ENCODE measurements around the gene WWOX.

The WWOX gene

GRCh38 chr16:78982096-78982744 lies 882.8 kb downstream of the WWOX start:
- FAIRE-seq (no peak), DNase-seq (ENCODE audit: insufficient read length, low spot score) (no peak)

DNA sequence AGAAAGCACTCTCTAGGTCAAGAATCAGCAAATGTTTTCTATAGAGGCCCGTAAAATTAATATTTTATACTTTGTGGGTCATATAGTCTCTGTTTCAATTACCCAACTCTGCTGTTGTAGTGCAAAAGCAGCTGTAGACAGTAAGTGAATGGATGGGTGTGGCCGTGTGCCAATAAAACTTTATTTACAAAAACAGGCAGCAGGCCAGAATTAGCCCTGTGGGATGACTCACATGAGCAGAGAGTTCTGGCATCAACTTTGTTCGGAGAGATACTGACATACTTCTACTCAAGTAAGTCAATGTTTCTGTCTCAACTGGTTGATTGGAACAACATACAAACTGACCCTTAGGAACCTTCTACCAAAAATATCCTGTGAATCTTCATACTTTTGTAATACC lies 884.9 kb downstream of the WWOX start:
- FAIRE-seq (no peak), DNase-seq (ENCODE audit: insufficient read length, low spot score) (no peak)

DNA sequence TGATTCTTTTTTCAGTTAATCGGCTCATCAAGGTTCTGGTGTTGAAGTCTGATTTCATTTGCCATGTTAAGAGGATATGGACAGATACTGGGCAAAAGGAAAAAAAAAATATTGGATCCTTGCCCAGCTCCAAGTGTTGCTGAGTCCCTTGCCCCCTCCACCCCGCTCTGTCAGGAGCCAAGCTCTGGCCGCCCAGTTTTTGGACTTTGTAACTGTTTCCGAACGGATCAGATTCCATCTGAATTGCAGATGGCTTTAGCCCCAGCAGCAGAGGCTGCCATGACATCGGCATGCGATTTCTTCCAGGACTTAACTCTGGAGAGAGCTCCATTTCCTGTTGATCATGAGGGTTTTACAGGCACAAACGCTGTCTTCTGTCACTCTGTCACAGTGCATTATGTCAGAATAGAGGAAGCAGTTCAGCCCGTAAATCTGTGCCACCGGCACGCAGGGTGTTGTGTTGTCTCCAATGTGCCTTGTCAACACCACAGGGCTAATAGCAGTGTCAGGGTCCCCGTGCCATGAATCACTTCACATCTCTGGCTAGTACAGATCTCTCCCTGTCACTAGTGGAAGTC lies 885.5 kb downstream of the WWOX start:
- FAIRE-seq (no peak), DNase-seq (ENCODE audit: insufficient read length, low spot score) (no peak)

- FAIRE-seq, result no peak
These were observed 886.5 kb downstream of the WWOX start for GRCh38 chr16:78985716-78986605.

DNA sequence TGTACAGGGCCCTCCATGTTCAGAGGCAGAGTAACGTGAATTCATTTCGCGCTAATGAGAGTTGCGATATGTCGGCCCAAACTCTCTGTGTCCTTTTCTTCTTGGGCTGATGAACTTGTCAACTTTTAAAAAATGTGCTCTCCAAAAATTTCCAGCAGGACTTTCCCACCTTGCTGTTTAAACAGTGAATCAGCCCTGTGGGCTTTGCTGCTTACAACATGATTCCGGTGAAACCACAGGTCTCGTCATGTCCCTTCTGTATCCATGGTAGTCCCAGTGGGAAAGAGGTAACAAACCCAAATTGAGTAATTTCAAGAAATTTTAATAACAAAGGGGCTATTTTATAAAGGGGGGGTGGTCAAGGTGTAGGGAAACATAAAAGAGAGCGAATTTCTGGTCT lies 888.2 kb downstream of the WWOX start:
- DNase-seq (ENCODE audit: insufficient read length, low spot score) (no peak), FAIRE-seq (no peak)

More at GRCh38 chr16:78985716-78986605, 886.5 kb downstream of the WWOX start:
- DNase-seq (ENCODE audit: insufficient read length, low spot score), result no peak

- DNase-seq (ENCODE audit: insufficient read length, low spot score), result no peak
- no peak for FAIRE-seq
These were observed 889.0 kb downstream of the WWOX start for GRCh38 chr16:78988361-78988969.

GRCh38 chr16:78990309-78990701 lies 890.9 kb downstream of the WWOX start:
- FAIRE-seq, result no peak

GRCh38 chr16:78992001-78992400 lies 892.5 kb downstream of the WWOX start:
- DNase-seq (ENCODE audit: insufficient read length, low spot score) (no peak), FAIRE-seq (no peak)

More at GRCh38 chr16:78990309-78990701, 890.9 kb downstream of the WWOX start:
- DNase-seq (ENCODE audit: insufficient read length, low spot score), result no peak

GRCh38 chr16:78993346-78993745 lies 893.9 kb downstream of the WWOX start:
- no peak for DNase-seq (ENCODE audit: insufficient read length, low spot score)
- no peak for FAIRE-seq

- no peak for FAIRE-seq
- no peak for DNase-seq (ENCODE audit: insufficient read length, low spot score)
These were observed 894.8 kb downstream of the WWOX start for GRCh38 chr16:78994135-78994745.

DNA sequence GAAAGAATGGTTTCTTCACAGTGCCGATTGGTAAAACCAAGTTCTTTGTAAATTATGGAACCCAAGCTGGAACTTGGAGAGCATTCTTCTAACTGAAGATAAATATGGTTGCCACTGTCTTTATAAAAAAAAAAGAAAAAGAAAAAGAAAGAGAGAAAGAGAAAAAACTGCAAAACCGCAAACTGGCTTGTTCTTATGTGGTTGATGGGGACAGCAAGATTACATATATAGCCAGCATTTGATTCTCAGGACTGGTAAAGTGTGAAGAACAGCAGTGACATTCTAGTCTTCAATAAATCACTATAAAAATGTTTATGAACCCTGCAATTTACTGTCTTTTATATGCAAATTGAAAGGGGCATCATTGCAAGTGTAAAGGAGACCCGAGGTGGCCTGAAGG lies 896.0 kb downstream of the WWOX start:
- DNase-seq (ENCODE audit: insufficient read length, low spot score), result no peak
- no peak for FAIRE-seq

- no peak for DNase-seq (ENCODE audit: insufficient read length, low spot score)
These were observed 897.3 kb downstream of the WWOX start for GRCh38 chr16:78996790-78997189.

DNA sequence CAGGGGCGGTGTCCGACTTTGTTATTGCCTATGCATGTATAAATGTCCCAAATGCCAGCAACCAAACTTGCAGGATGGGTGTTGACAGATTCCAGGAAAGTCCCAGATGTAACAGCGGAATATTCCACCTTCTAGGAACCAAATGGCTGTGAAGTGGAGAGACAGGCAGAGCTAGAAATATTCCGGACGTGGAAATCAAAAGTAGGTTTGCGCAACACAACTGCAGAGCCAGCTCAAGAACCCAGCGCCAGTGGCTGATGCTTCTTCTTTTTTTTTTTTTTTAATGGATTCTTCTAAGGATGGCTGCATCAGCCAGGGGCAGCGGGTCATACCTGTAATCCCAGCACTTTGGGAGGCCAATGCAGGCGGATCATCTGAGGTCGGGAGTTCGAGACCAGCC lies 899.4 kb downstream of the WWOX start:
- DNase-seq (ENCODE audit: insufficient read length, low spot score) (no peak), FAIRE-seq (no peak)

More at GRCh38 chr16:78996790-78997189, 897.3 kb downstream of the WWOX start:
- no peak for FAIRE-seq

DNA sequence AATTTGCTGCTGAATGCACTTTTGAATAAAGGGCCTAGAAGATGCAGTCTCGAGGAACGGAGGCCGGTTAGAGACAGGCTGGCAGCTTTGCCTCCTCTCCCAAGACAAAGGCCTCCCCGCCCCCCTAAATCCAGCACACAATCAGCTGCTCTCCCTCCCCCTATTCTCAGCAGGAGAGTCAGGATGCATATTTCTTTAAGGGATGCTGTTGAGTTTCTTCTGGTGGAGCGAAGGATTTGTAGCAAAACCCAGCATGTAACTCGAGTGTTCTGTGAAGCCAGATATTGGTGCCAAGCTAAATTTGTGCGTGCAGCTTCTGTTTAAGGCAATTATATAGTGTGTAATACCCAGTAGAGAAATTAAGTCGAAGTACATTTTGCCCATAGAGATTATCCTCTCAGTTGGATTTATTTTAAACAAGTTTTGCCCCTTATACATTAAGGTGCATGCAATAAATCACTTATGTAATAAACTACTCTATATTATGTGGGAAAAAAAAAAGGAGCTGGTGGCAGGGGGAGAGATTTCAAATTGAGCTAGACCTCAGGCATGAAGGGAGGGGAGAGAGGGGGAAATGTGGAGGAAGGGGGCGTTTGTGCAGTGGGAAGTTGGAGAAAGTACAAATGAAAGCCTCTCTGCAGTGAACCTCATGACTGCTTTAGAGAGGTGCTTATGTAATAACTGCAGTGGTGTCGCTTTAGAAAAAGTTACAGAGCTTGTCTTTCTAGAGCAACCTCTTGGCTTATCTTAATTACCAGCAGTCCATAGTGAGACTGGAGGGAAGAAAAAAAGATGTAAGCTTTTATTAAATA lies 901.9 kb downstream of the WWOX start:
- DNase-seq (ENCODE audit: insufficient read length, low spot score), result no peak
- no peak for FAIRE-seq

GRCh38 chr16:79003026-79003609 lies 903.7 kb downstream of the WWOX start:
- DNase-seq (ENCODE audit: insufficient read length, low spot score) (no peak), FAIRE-seq (no peak)

- FAIRE-seq, result no peak
- DNase-seq (ENCODE audit: insufficient read length, low spot score), result no peak
These were observed 904.9 kb downstream of the WWOX start for GRCh38 chr16:79004309-79004708.

DNA sequence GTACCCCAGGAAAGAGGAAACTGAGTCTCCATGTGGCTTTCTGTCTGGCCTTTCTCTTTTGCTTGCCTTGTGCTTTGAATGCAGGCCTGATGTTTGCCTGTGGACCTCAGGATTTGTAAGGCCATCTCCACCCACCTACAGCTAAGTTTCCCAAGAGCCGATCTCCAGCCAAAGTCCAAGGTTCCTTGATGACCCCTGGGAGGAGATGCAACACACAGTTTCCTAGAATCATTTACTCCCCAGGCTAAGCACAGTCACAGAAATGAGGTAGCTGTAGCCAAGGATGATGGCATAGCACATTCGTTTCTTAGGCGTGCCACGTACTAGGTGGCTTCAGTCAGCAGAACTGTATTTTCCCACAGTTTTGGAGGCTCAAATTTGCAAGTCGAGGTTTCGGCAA lies 905.6 kb downstream of the WWOX start:
- FAIRE-seq, result no peak
- DNase-seq (ENCODE audit: insufficient read length, low spot score), result no peak

- DNase-seq (ENCODE audit: insufficient read length, low spot score) (no peak), FAIRE-seq (no peak)
These were observed 906.8 kb downstream of the WWOX start for GRCh38 chr16:79006206-79006605.

DNA sequence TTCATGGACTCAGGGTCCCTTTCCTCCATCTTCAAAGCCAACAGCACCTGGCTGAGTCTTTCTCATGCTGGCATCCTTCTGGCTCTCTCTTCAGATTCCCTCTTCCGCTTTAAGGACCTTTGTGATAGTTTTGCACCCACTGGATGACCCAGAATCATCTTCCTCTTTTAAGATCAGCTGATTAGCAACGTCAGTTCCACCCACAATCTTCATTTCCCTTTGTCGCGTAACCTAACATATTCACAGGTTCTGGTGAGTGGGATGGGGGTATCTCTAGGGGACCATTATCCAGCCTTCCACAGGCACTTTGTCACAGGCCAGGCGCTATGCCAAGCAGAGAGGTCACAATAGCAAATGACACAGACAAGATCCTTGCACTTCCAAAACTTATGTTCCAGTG lies 907.3 kb downstream of the WWOX start:
- DNase-seq (ENCODE audit: insufficient read length, low spot score), result no peak
- no peak for FAIRE-seq

- FAIRE-seq (no peak), DNase-seq (ENCODE audit: insufficient read length, low spot score) (no peak)
These were observed 908.2 kb downstream of the WWOX start for GRCh38 chr16:79007614-79008013.

Data from HTR-8/SVneo (cell line).